T-helper 1 cell treated with Interleukin-12 subunit alpha and Interleukin-12 subunit beta and Interleukin-4 antibody, amounts not matched to agents 30 μg/mL and 1 μg/mL, for 36 hours (primary cell): ENCODE results near the gene RAD18.
A peak's percentile ranks its signal among the peaks of the same experiment; 100 is the strongest.

ENCODE experiments used
- H3K27ac Mint-ChIP-seq: one replicate; pipeline ENCODE4 v1.8.0; 2021; ENCODE audit warnings: mild to moderate bottlenecking, mixed read lengths
- H3K27me3 Mint-ChIP-seq: one replicate; pipeline ENCODE4 v1.8.0; 2021; ENCODE audit warnings: low read depth, mixed read lengths
- H3K36me3 Mint-ChIP-seq: one replicate; pipeline ENCODE4 v1.8.0; 2021; ENCODE audit warnings: low read depth, mixed read lengths
- H3K4me1 Mint-ChIP-seq: one replicate; pipeline ENCODE4 v1.8.0; 2021; ENCODE audit warnings: low read depth, mixed read lengths
- H3K4me3 Mint-ChIP-seq: one replicate; pipeline ENCODE4 v1.8.0; 2021; ENCODE audit warnings: mild to moderate bottlenecking, moderate library complexity, mixed read lengths
- H3K9me3 Mint-ChIP-seq: one replicate; pipeline ENCODE4 v1.8.0; 2021; ENCODE audit warnings: mixed read lengths

Gene RAD18

DNA sequence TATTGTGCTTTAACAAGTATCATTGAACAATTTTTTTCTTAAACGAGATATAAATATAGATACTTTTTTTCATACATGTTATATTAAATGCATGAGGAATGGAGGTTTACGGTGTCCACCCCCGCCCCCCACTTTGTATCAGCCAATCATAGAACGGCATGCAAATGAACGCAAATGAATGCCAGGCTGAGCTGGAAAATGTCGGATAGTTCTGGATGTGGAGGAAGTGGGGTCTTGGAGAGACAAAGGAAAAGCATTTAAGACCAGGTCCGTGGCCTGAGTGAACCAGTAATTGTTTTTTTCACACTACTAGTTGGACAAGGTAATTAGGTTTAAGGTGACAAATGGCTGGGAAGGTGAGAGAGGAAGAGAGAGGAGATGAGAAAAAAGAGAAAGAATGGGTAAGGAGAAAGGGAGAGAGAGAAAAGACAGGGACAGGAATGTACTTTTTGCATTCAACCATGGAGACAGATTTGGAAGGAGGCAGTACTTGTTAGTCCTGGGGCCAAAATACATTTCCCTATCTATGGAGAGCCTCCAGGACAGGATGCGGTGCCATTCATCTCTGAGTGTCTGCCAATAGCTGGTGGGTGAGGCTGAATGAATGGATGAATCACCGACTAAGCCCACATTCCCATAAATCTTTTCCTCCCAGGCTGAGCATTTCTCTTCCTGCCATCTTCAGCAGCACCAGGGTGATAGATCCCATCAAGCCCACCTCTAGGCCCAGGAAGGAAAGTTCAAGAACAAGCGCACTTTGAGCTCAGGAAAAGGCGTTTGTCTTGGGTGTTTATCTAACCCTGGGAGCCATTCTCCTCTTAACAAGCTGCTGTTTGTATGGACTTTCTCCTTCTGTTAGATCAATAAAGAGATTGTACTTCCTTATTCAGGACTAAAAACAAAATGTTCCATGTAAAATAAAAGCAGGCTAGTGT is 1.4 kb upstream of the RAD18 start:
- Mint-ChIP-seq H3K27me3 (no peaks in the 10 kb centered on the region), H3K9me3 (no peaks in the 10 kb centered on the region), H3K4me3 (no peak overlapping the region), H3K36me3 (peaks cover 8% of the 10 kb centered on the region), H3K4me1 (peaks cover 34% of the 10 kb centered on the region), H3K27ac (no peak overlapping the region)

- peak overlapping the region; percentile 87 for H3K4me3 Mint-ChIP-seq
- H3K9me3 Mint-ChIP-seq: no peaks in the 10 kb centered on the region
- peaks cover 23% of the 10 kb centered on the region for H3K36me3 Mint-ChIP-seq
- peaks cover 38% of the 10 kb centered on the region for H3K4me1 Mint-ChIP-seq
- H3K27ac Mint-ChIP-seq: peak overlapping the region; percentile 98
- no peaks in the 10 kb centered on the region for H3K27me3 Mint-ChIP-seq
Measured at GRCh38 chr3:8962226-8962861, 928 bp downstream of the RAD18 start.

DNA sequence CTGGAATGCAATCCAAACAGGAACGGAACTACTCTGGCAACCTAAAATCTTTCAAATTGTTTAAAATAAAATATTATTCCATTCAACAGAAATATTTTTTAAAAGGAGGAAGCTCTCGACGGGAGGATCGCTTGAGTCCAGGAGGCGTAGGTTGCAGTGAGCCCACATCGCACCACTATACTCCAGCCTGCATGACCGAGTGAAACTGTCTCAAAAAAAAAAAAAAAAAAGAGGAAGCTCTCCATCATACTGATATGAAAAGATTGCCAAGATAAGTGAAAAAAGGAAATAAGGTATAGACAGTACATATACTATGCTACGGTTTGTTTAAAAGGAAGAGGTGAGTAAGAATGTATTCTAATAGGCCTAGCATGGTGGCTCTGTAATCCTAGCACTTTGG is 3.6 kb downstream of the RAD18 start:
- Mint-ChIP-seq H3K36me3 (peaks cover 27% of the 10 kb centered on the region), H3K4me3 (no peak overlapping the region), H3K4me1 (peaks cover 42% of the 10 kb centered on the region), H3K27ac (peak overlapping the region; percentile 37), H3K9me3 (no peaks in the 10 kb centered on the region), H3K27me3 (no peaks in the 10 kb centered on the region)

DNA sequence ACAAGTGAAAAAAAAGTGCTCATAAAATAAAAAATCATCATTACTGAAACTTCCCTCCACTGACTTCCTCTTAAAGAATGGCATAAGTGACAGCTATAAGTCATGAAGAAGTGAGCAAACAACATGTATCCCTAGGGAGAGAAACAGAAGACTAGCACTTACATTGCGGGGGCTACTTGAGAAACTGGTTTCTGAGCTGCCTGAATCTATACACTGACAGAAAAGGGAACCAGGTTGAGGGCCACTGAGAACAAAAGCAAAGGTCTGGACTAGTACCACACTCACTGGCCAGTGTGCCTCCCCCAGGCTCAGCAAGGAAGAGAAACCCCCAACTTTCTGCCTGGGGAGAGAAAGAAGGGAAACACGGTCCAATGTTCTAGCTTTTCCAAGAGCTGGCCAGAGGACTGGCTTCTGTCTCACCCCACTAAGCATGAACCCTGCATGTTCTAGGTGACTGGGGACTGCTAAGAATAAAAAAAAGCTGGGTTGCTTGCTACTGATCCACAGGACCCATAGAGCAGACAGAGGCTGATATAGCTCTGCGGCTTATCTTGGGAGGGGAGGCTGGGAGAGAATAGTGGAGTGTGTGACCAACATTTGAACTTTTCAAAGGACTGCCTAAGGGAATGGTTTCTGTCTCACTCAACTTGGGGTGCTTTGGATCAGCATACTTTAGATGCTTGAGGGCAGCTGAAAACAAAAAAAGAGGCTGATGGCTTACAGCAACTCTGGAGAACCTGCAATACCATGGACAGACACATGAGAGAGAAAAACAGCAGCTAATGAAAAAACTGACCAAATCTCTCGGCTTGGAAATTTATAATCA is 8.1 kb downstream of the RAD18 start:
- Mint-ChIP-seq H3K27me3 (no peaks in the 10 kb centered on the region), H3K4me1 (peaks cover 17% of the 10 kb centered on the region), H3K9me3 (no peaks in the 10 kb centered on the region), H3K36me3 (peaks cover 25% of the 10 kb centered on the region), H3K4me3 (no peak overlapping the region), H3K27ac (no peak overlapping the region)

DNA sequence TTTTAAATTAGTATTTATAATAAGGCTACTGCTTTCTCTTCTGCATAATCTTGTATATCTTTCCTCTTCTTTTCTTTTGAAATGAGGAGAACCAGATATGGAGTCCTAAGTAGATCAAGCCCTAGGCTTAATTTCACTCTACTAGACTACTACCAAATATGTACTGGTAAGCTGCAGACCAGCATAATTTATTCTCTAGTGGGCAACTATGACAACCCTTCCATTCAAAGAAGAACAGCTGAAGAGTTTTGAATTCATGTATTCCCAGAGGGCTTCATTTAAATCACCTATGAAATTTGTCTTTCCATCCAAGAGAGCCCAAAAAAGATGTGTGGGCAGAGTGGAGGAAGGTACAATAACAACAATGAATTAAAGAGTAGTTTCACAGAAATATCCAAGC is 10.0 kb downstream of the RAD18 start:
- Mint-ChIP-seq H3K36me3 (peaks cover 11% of the 10 kb centered on the region), H3K4me3 (no peak overlapping the region), H3K9me3 (no peaks in the 10 kb centered on the region), H3K4me1 (peaks cover 15% of the 10 kb centered on the region), H3K27ac (no peak overlapping the region), H3K27me3 (no peaks in the 10 kb centered on the region)

DNA sequence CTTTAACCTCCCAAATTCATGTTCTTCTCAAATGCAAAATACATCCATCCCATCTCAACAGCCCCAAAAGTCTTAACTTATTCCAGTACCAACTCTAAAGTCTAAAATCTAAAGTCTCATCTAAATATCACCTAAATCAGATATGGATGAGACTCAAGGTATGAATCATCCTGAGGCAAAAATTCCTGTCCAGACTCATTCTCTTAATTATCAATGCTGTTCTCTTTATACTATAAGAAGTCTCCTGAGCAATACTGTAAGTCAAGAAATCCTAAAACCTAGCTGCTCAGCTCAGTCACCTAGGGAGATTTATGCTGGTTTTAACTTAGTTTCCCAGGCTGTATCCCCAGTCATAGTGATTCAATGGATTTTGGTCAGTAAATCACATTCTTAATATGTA is 11.1 kb downstream of the RAD18 start:
- H3K36me3 Mint-ChIP-seq: peaks cover 7% of the 10 kb centered on the region
- H3K4me1 Mint-ChIP-seq: peaks cover 11% of the 10 kb centered on the region
- no peaks in the 10 kb centered on the region for H3K9me3 Mint-ChIP-seq
- no peak overlapping the region for H3K27ac Mint-ChIP-seq
- H3K27me3 Mint-ChIP-seq: no peaks in the 10 kb centered on the region
- H3K4me3 Mint-ChIP-seq: no peak overlapping the region

DNA sequence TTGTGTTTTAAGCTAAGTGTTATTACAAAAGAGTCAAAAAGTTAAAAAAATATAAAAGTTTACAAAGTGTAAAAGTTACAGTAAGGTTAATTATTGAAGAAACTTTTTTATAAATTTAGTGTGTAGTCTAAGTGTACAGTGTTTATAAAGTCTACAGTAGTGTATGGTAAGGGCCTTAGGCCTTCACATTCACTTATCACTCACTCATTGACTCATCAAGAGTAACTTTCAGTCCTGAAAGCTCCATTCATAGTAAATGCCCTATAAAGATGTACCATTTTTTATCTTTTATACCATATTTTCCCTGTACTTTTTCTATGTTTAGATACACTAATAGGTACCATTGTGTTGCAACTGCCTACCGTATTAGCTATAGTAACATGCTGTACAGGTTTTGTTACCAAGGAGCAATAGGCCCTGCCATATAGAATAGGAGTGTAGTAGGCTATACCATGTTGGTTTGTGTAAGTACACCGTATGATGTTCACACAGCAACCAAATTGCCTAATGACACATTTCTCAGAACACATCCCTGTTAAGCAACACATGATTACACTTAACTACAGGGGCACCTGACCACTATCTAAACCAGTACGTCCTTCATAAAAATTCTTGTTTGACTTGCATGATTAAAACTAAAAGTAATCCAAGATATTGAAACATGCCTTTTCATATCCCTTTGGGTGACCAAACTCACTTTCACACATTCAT is 17.2 kb downstream of the RAD18 start:
- H3K9me3 Mint-ChIP-seq: peaks cover 22% of the 10 kb centered on the region
- H3K4me1 Mint-ChIP-seq: peaks cover 4% of the 10 kb centered on the region
- no peak overlapping the region for H3K27ac Mint-ChIP-seq
- H3K36me3 Mint-ChIP-seq: peaks cover 38% of the 10 kb centered on the region
- no peak overlapping the region for H3K4me3 Mint-ChIP-seq
- H3K27me3 Mint-ChIP-seq: no peaks in the 10 kb centered on the region

DNA sequence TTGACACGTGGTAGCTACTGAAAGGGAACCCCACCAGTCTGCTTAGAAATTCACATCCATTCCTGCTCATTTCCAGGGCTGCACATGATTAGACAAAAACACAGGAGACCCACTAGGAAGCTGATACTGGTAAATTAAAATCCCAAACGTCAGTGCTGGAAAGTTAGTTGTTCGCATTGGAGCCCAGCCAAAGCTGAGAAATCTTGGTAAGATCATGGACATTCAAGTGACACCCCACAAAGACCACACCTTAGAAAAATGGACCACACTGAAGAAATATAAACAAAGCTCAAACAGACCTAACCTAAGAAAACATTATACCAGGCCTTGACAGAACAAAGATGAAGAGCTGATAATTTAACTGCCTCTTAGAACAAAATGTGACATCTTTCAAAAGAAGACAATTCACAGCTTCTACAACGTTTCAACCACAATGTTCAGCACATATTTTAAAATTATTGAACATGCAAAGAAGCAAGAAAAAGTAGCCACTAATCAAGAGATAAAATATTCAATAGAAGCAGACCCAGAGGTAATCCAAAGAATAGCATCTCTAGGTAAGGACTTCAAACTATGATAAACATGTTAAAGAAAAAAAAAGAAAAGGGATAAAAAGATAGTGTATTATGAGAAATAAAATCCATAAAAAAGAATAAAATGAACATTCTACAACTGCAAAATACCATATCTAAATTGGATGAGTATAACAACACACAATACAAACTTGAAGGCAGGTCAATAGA is 20.4 kb downstream of the RAD18 start:
- Mint-ChIP-seq H3K27me3 (no peaks in the 10 kb centered on the region), H3K36me3 (peaks cover 49% of the 10 kb centered on the region), H3K4me1 (no peaks in the 10 kb centered on the region), H3K27ac (no peak overlapping the region), H3K9me3 (peaks cover 22% of the 10 kb centered on the region), H3K4me3 (no peak overlapping the region)

DNA sequence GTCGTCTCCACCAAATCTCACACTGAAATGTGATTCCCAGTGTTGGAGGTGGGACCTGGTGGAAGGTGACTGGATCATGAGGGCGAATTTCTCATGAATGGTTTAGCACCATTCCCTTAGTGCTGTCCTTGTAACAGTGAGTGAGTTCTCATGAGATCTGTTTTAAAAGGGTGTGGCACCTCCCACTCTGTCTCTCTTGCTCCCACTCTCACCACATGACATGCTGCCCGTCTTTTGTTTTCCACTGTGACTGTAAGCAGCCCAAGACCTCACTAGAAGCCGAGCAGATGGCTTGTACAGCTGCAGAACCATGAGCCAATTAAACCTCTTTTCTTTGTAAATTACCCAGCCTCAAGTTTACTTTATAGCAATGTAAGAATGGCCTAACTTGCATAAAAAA is 21.2 kb downstream of the RAD18 start:
- H3K4me3 Mint-ChIP-seq: no peak overlapping the region
- H3K9me3 Mint-ChIP-seq: peaks cover 22% of the 10 kb centered on the region
- H3K27ac Mint-ChIP-seq: no peak overlapping the region
- H3K36me3 Mint-ChIP-seq: peaks cover 49% of the 10 kb centered on the region
- H3K27me3 Mint-ChIP-seq: no peaks in the 10 kb centered on the region
- H3K4me1 Mint-ChIP-seq: no peaks in the 10 kb centered on the region

- H3K27ac Mint-ChIP-seq: no peak overlapping the region
- H3K36me3 Mint-ChIP-seq: peaks cover 38% of the 10 kb centered on the region
- H3K4me3 Mint-ChIP-seq: no peak overlapping the region
- peaks cover 9% of the 10 kb centered on the region for H3K9me3 Mint-ChIP-seq
- H3K27me3 Mint-ChIP-seq: no peaks in the 10 kb centered on the region
- H3K4me1 Mint-ChIP-seq: no peaks in the 10 kb centered on the region
Measured at GRCh38 chr3:8938021-8938420, 25.3 kb downstream of the RAD18 start.

GRCh38 chr3:8937064-8938020 is 25.9 kb downstream of the RAD18 start:
- peaks cover 2% of the 10 kb centered on the region for H3K9me3 Mint-ChIP-seq
- H3K4me3 Mint-ChIP-seq: no peak overlapping the region
- peaks cover 31% of the 10 kb centered on the region for H3K36me3 Mint-ChIP-seq
- no peak overlapping the region for H3K27ac Mint-ChIP-seq
- H3K4me1 Mint-ChIP-seq: no peaks in the 10 kb centered on the region
- H3K27me3 Mint-ChIP-seq: no peaks in the 10 kb centered on the region

- no peak overlapping the region for H3K27ac Mint-ChIP-seq
- no peaks in the 10 kb centered on the region for H3K4me1 Mint-ChIP-seq
- no peak overlapping the region for H3K4me3 Mint-ChIP-seq
- peaks cover 23% of the 10 kb centered on the region for H3K36me3 Mint-ChIP-seq
- no peaks in the 10 kb centered on the region for H3K9me3 Mint-ChIP-seq
- H3K27me3 Mint-ChIP-seq: no peaks in the 10 kb centered on the region
Measured at GRCh38 chr3:8932507-8932906, 30.8 kb downstream of the RAD18 start.

GRCh38 chr3:8931342-8931741 is 31.9 kb downstream of the RAD18 start:
- Mint-ChIP-seq H3K36me3 (peaks cover 20% of the 10 kb centered on the region), H3K27me3 (no peaks in the 10 kb centered on the region), H3K27ac (no peak overlapping the region), H3K4me3 (no peak overlapping the region), H3K9me3 (no peaks in the 10 kb centered on the region), H3K4me1 (no peaks in the 10 kb centered on the region)
